Neural cell (in vitro differentiated cells): ENCODE measurements around the gene COL4A4.

Experiments
- CTCF ChIP-seq: fragments of 450-650 bp; IDR thresholded peaks from 2 replicates; pipeline ENCODE4 v1.5.1; 2014; ENCODE audit warnings: antibody characterized with exemption, mild to moderate bottlenecking, moderate library complexity; ENCODE audit not compliant: poor library complexity, severe bottlenecking
- EP300 ChIP-seq: fragments of 450-650 bp; conservative IDR thresholded peaks from 2 replicates; pipeline ENCODE4 v1.6.1; 2014; ENCODE audit warnings: antibody characterized with exemption, mild to moderate bottlenecking, moderate library complexity; ENCODE audit not compliant: poor library complexity, severe bottlenecking
- EZH2 ChIP-seq: fragments of 200-600, 300-800 bp; shearing (Covaris generic), sonication (generic); IDR thresholded peaks from 2 replicates; pipeline ENCODE4 v1.6.1; 2014; ENCODE audit warnings: antibody characterized with exemption, low read length, borderline replicate concordance, mild to moderate bottlenecking; ENCODE audit not compliant: insufficient read depth, poor library complexity, severe bottlenecking
- MXI1 ChIP-seq: fragments of 450-650 bp; conservative IDR thresholded peaks from 2 replicates; pipeline ENCODE4 v1.6.1; 2014; ENCODE audit warnings: antibody characterized with exemption, mild to moderate bottlenecking; ENCODE audit not compliant: poor library complexity, severe bottlenecking
- RAD21 ChIP-seq: fragments of 450-650 bp; conservative IDR thresholded peaks from 2 replicates; pipeline ENCODE4 v1.6.1; 2014; ENCODE audit warnings: antibody characterized with exemption, mild to moderate bottlenecking, moderate library complexity
- REST ChIP-seq: IDR thresholded peaks from 2 replicates; pipeline ENCODE4 v1.6.1; 2012; ENCODE audit warnings: borderline replicate concordance
- TAF1 ChIP-seq: IDR thresholded peaks from 2 replicates; pipeline ENCODE4 v1.6.1; 2012; ENCODE audit warnings: low read depth

GRCh38 chr2:226953826-226954225 lies 210.2 kb downstream of the COL4A4 start:
- no peak for TF ChIP-seq RAD21
- no peak for TF ChIP-seq CTCF
- TF ChIP-seq REST, result no peak
- no peak for TF ChIP-seq EZH2
- no peak for TF ChIP-seq MXI1
- no peak for TF ChIP-seq EP300
- no peak for TF ChIP-seq TAF1
